Gastrocnemius medialis (tissue), 4 donors: ENCODE measurements around the gene NMBR.

ENCODE experiments used
- CTCF ChIP-seq, 5 experiments: fragments of 450-650 bp in 3 of 5; fragments of 200-600 bp in 2 of 5; sonication (generic) in 2 of 5; IDR thresholded peaks in 4 of 5; conservative IDR thresholded peaks in 1 of 5; 1 replicate in 4 of 5; 2 replicates in 1 of 5; pipeline ENCODE4 v1.5.1; 2016 to 2019; ENCODE audit warnings: antibody characterized with exemption in 5 of 5, mild to moderate bottlenecking in 3 of 5, moderate library complexity in 3 of 5
- POLR2A ChIP-seq, 2 donors: fragments of 450-650 bp; IDR thresholded peaks; one replicate each; pipeline ENCODE4 v1.6.1; 2017; ENCODE audit warnings: antibody characterized with exemption in 2 of 2, mild to moderate bottlenecking in 2 of 2, moderate library complexity in 2 of 2

- TF ChIP-seq CTCF (IDR thresholded peaks at IDR 0.05 in 4 of 5, conservative IDR thresholded peaks at IDR 0.05 in 1 of 5), result no peak
- no peak for TF ChIP-seq POLR2A (IDR thresholded peaks at IDR 0.05)
Measured at GRCh38 chr6:142118925-142119324, 28.0 kb downstream of the NMBR start.
